Stimulated activated CD8-positive, alpha-beta memory T cell treated with anti-CD3 and anti-CD28 coated beads, Interleukin-4, amount 100 ng/mL, for 4 hours (primary cell): ENCODE results near the gene SREBF2.

Experiments
- DNase-seq, 2 donors: peaks; one replicate each; pipeline ENCODE4 v3.0.0-alpha.2; 2020; ENCODE audit warnings: low read depth in 2 of 2, low spot score in 1 of 2

Gene SREBF2

GRCh38 chr22:41907436-41908401 lies 74.8 kb downstream of the SREBF2 start:
- DNase-seq = no peak

- no peak for DNase-seq
Measured at GRCh38 chr22:41908411-41909309, 75.8 kb downstream of the SREBF2 start.

- no peak for DNase-seq
Measured at GRCh38 chr22:41909310-41910049, 76.6 kb downstream of the SREBF2 start.

GRCh38 chr22:41910050-41911000 lies 77.4 kb downstream of the SREBF2 start:
- no peak for DNase-seq

- no peak for DNase-seq
Measured at GRCh38 chr22:41911001-41911611, 78.2 kb downstream of the SREBF2 start.

- no peak for DNase-seq
Measured at GRCh38 chr22:41912338-41913039, 79.6 kb downstream of the SREBF2 start.

- DNase-seq = no peak
Measured at GRCh38 chr22:41913040-41913719, 80.3 kb downstream of the SREBF2 start.

- no peak for DNase-seq
Measured at GRCh38 chr22:41913842-41914534, 81.1 kb downstream of the SREBF2 start.

- no peak for DNase-seq
Measured at GRCh38 chr22:41914611-41915034, 81.7 kb downstream of the SREBF2 start.

GRCh38 chr22:41915035-41915785 lies 82.3 kb downstream of the SREBF2 start, which contains the start of gene SHISA8:
TSS of gene SHISA8 (minus strand) at chr22:41915074. CDS start at chr22:41914667, 407 bp downstream.
- peak; percentile 33 to 47 for DNase-seq

GRCh38 chr22:41915786-41916493 lies 83.0 kb downstream of the SREBF2 start:
- no peak for DNase-seq

GRCh38 chr22:41916745-41917358 lies 83.9 kb downstream of the SREBF2 start:
- no peak for DNase-seq

GRCh38 chr22:41917375-41917902 lies 84.5 kb downstream of the SREBF2 start:
- DNase-seq = no peak

GRCh38 chr22:41917903-41918791 lies 85.2 kb downstream of the SREBF2 start:
- DNase-seq = no peak
